ENCODE measurements around the gene TRABD. TPM values are rescaled to one million over a fixed set of nuclear protein-coding genes. Genes with fewer than 3 reads are reported as not detected.

Gene TRABD
- polyA plus RNA-seq, 5 donors: 14.0 to 32.3 (median 23.3) TPM

GRCh38 chr22:50184004-50184901 lies 1.5 kb upstream of the TRABD start:
- peak in 1 of 2 donors; percentile 52 for DNase-seq

- DNase-seq: no peak
Observed at GRCh38 chr22:50184902-50185374, 775 bp upstream of the TRABD start.

DNA sequence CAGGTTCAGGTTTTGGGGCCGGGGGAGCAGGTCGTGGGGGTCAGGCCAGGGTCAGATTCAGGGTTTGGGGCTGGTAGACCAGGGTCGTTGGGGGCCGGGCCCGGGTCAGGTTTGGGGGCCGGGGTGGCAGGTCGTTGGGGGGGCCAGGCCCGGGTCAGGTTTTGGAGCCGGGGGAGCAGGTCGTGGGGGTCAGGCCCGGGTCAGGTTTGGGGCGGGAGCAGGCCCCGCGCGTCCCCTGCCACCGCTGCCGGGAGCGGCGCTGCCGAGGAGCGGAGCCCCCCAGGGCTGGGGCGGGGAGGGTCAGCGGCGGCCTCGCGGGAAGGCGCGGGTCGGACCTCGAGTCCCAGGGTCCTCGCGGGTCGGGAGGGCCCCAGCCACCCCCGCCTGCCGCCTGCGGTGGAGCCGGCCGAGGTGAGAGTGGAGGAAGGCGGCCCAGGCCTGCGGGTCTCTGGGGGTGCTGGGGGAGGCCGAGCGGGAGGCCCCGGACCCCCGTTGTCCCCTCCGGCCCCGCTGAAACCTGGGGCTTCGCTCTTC lies 535 bp downstream of the TRABD start:
- no peak for DNase-seq

GRCh38 chr22:50186761-50187523 lies 1.2 kb downstream of the TRABD start:
- no peak for DNase-seq

- DNase-seq: no peak
Observed at GRCh38 chr22:50188356-50188755, 2.6 kb downstream of the TRABD start.

- DNase-seq: no peak
Observed at GRCh38 chr22:50189184-50189848, 3.6 kb downstream of the TRABD start.

GRCh38 chr22:50189849-50190181 lies 4.1 kb downstream of the TRABD start:
- no peak for DNase-seq

DNA sequence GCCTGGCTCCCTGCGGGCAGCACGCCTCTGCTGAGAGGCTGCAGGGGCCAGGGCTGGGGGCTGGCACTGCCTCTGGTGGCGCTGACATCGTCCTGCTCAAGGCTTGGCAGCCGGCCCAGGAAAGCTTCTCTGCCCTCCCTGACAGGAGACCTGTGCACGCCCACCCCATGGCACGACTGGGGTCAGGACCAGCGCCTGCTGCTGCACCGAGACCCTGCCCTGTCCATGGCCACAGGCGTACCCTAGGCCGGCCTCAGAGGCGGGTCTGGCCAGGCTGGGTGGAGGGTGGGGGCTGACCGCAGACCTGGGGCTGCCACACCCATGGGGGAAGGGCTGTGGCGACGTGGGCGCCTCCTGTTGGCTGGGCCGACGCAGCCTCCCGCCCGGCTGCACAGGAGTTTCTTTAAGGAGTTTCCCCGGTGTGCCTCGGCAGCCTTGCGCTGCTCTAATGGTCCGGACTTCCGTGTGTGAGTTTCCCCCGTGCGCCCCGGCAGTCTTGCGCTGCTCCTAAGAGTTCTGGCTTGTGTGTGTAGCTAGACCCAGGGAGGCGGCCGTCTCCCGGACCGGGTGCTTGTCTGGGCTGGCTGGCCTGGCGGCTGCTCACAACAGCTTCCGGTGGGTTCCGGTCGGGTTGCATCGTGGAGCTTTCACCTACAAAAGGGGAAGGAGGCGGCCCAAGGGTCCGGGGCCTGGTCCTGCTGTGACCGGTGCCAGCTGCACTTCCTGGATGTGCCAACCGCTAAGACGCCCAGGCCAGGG lies 4.6 kb downstream of the TRABD start:
- peak; percentile 59 to 66 for DNase-seq

- DNase-seq: no peak
Observed at GRCh38 chr22:50190941-50191741, 5.4 kb downstream of the TRABD start.

- DNase-seq: no peak
Observed at GRCh38 chr22:50192436-50193204, 6.9 kb downstream of the TRABD start.

GRCh38 chr22:50193621-50194020 lies 7.9 kb downstream of the TRABD start:
- DNase-seq: no peak

DNA sequence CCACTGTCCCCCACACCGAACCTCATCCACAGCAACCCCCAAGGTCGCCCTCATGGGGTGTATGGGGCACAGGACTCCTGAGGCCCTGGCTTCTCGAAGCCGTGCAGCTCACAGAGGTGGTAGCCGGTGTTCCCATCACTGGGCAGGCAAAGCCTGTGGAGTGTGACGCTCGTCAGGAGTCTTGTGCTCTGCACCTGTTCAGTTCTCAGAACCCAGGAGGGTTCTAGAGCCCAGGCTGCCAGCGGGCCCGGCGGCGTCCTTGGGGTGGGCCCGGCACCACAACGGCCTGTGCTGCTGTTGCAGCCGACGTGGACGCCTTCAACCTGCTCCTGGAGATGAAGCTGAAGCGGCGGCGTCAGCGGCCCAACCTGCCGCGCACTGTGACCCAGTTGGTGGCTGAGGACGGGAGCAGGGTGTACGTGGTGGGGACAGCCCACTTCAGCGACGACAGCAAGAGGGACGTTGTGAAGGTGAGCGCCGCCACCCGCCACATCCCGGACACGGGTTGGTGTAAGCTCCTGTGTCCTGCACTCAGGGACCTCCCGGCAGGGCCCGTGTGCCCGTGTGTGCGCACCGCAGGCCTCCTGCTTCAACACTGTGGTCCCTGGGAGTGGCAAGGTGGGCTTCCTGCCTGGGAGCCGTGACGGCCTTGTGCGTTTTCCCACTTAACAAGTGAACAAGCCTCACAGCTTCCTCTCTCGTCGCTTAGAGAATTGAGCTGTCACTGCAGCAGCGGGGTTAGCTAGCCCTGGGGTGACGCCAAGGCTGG lies 8.5 kb downstream of the TRABD start:
- no peak for DNase-seq

DNA sequence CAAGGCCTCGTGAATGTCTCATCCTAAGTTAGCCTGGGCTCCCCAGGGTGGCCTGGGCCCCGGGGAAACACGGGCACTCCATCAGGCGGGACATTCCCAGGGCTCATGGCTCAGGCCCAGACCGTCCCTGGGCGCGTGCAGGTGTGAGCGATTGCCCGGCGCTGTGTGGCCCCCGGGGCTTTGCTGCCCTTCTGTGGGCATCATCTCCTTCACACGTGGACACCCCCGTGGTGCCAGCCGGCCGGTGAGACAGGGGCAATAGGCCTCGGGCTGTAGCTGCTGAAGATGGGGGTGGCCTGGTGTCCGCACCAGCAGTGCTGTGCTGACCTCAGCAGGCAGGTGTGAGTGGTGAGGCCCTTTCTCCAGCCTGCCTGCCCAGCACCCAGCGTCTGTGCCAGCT lies 10.5 kb downstream of the TRABD start:
- no peak for DNase-seq

DNA sequence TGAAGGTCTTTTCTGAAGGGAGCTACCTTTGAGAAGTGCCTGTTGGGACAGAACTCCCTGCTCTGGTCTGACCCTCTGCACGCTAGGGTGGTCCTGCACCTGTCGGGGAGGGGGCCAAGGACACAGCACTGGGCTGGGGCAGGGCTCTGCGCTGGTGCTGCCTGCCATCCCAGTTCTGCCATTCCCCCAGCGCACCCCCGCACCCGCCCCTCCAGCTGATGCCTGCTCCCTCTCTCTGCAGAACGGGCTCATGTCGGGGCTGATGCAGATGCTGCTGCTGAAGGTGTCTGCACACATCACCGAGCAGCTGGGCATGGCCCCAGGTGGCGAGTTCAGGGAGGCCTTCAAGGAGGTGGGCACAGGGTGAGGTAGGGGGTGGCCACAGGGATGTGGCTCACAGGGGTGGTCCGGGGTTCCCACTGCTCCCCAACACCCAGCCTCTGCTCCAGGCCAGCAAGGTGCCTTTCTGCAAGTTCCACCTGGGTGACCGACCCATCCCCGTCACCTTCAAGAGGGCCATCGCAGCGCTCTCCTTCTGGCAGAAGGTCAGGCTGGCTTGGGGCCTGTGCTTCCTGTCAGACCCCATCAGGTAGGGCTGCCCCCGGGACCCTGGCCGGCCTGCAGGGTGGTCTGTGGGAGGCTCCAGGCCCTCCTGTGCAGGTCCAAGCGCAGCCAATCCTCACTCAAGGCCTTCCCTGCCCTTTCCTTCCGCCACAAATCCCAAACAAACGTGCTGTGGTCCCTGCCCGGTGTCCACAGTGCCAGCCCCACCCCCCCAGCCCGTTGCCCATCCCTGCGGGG lies 11.5 kb downstream of the TRABD start:
- DNase-seq: no peak

DNA sequence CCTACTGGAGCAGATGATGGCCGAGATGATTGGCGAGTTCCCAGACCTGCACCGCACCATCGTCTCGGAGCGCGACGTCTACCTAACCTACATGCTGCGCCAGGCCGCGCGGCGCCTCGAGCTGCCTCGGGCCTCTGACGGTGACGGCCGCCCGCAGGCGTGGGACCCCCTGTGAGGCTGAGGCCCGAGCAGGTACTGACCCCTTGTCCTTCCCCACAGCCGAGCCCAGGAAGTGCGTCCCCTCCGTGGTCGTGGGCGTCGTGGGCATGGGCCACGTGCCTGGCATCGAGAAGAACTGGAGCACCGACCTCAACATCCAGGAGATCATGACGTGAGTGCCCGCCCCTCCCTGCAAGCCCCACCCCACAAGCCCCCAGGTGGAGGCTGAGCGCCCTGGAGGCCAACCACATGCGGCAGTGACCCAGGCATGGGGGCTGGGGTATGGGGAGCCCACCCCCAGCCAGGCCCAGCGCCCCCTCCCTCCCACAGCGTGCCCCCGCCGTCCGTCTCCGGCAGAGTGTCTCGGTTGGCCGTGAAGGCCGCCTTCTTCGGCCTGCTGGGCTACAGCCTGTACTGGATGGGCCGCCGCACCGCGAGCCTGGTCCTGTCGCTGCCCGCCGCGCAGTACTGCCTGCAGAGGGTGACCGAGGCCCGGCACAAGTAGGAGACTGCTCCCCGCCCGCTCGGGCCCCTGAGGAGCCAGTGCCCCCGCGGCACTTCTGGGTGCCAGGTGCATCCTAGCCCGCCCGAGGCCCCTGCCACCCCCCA lies 12.3 kb downstream of the TRABD start:
- DNase-seq: no peak

- DNase-seq: no peak
Observed at GRCh38 chr22:50198624-50199017, 12.9 kb downstream of the TRABD start.

GRCh38 chr22:50199251-50199721 lies 13.6 kb downstream of the TRABD start:
- no peak for DNase-seq
